ENCODE results near the gene E2F1.

The E2F1 gene

GRCh38 chr20:33646191-33646590, 40.0 kb downstream of the E2F1 start:
- no peaks in the 10 kb centered on the region for H3K27me3 ChIP-seq (ENCODE audit: insufficient read depth, poor library complexity, severe bottlenecking)
- no peak overlapping the region for H3K4me3 ChIP-seq (replicated peaks; ENCODE audit: insufficient read depth, low read length)
- no peak for TF ChIP-seq SPI1 (IDR thresholded peaks at IDR 0.05; ENCODE audit: borderline replicate concordance, low read depth)
- TF ChIP-seq, protein P1, sequence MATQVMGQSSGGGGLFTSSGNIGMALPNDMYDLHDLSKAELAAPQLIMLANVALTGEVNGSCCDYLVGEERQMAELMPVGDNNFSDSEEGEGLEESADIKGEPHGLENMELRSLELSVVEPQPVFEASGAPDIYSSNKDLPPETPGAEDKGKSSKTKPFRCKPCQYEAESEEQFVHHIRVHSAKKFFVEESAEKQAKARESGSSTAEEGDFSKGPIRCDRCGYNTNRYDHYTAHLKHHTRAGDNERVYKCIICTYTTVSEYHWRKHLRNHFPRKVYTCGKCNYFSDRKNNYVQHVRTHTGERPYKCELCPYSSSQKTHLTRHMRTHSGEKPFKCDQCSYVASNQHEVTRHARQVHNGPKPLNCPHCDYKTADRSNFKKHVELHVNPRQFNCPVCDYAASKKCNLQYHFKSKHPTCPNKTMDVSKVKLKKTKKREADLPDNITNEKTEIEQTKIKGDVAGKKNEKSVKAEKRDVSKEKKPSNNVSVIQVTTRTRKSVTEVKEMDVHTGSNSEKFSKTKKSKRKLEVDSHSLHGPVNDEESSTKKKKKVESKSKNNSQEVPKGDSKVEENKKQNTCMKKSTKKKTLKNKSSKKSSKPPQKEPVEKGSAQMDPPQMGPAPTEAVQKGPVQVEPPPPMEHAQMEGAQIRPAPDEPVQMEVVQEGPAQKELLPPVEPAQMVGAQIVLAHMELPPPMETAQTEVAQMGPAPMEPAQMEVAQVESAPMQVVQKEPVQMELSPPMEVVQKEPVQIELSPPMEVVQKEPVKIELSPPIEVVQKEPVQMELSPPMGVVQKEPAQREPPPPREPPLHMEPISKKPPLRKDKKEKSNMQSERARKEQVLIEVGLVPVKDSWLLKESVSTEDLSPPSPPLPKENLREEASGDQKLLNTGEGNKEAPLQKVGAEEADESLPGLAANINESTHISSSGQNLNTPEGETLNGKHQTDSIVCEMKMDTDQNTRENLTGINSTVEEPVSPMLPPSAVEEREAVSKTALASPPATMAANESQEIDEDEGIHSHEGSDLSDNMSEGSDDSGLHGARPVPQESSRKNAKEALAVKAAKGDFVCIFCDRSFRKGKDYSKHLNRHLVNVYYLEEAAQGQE (IDR thresholded peaks at IDR 0.05; ENCODE audit: insufficient replicate concordance, low read depth): no peak
- no peak overlapping the region for H3K27ac ChIP-seq (replicated peaks)
- no peak for DNase-seq (ENCODE audit: low read depth in 1 of 2, low spot score in 1 of 2)

- no peaks in the 10 kb centered on the region for H3K27me3 ChIP-seq (ENCODE audit: insufficient read depth, poor library complexity, severe bottlenecking)
- no peak for TF ChIP-seq CTCF (IDR thresholded peaks at IDR 0.05; ENCODE audit: insufficient read depth, low read length)
- DNase-seq (ENCODE audit: low read depth in 1 of 2, low spot score in 1 of 2): no peak
- H3K27ac ChIP-seq (replicated peaks): no peak overlapping the region
- H3K4me3 ChIP-seq (replicated peaks; ENCODE audit: insufficient read depth, low read length): no peak overlapping the region
Observed at GRCh38 chr20:33645396-33645795, 40.8 kb downstream of the E2F1 start.

- Histone ChIP-seq H3K27ac (replicated peaks) (no peak overlapping the region), H3K4me3 (replicated peaks; ENCODE audit: insufficient read depth, low read length) (no peak overlapping the region), H3K27me3 (ENCODE audit: insufficient read depth, poor library complexity, severe bottlenecking) (no peaks in the 10 kb centered on the region)
- TF ChIP-seq SPI1 (IDR thresholded peaks at IDR 0.05; ENCODE audit: borderline replicate concordance, low read depth) (no peak), CTCF (IDR thresholded peaks at IDR 0.05; ENCODE audit: insufficient read depth, low read length) (no peak), POLR2AphosphoS5 (IDR thresholded peaks at IDR 0.05; ENCODE audit: low read depth) (no peak), GABPA (IDR thresholded peaks at IDR 0.05; ENCODE audit: low read depth) (no peak)
- TF ChIP-seq, protein P1 (IDR thresholded peaks at IDR 0.05; ENCODE audit: insufficient replicate concordance, low read depth): no peak
- DNase-seq (ENCODE audit: low read depth in 1 of 2, low spot score in 1 of 2): no peak
Observed at GRCh38 chr20:33645072-33645358, 41.2 kb downstream of the E2F1 start.

GRCh38 chr20:33644313-33645071, 41.7 kb downstream of the E2F1 start:
- no peak overlapping the region for H3K27ac ChIP-seq (replicated peaks)
- no peak overlapping the region for H3K4me3 ChIP-seq (replicated peaks; ENCODE audit: insufficient read depth, low read length)
- no peak for DNase-seq (ENCODE audit: low read depth in 1 of 2, low spot score in 1 of 2)

DNA sequence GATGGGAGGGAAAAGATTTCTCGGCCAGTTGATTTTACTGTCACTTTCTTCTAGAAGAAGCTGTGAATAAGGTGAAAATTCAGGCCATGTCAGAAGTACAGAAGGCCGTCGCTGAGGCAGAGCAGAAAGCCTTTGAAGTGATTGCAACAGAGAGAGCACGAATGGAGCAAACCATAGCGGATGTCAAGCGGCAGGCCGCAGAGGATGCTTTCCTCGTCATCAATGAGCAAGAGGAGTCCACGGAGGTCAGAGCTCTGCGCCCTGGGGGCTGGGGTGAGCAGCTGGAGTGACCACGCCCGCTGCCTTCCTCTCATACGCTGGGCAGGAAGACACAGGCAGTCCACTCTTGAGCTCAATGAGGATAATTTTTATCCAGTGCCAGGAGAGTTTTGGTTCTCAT, 45.9 kb downstream of the E2F1 start:
- Histone ChIP-seq H3K27me3 (ENCODE audit: insufficient read depth, poor library complexity, severe bottlenecking) (no peaks in the 10 kb centered on the region), H3K27ac (replicated peaks) (no peak overlapping the region), H3K4me3 (replicated peaks; ENCODE audit: insufficient read depth, low read length) (no peak overlapping the region)
- no peak for DNase-seq (ENCODE audit: low read depth in 1 of 2, low spot score in 1 of 2)
- TF ChIP-seq POLR2AphosphoS5 (IDR thresholded peaks at IDR 0.05; ENCODE audit: low read depth) (no peak), GABPA (IDR thresholded peaks at IDR 0.05; ENCODE audit: low read depth) (no peak), CTCF (IDR thresholded peaks at IDR 0.05; ENCODE audit: insufficient read depth, low read length) (no peak), SPI1 (IDR thresholded peaks at IDR 0.05; ENCODE audit: borderline replicate concordance, low read depth) (no peak)
- TF ChIP-seq, protein P1 (IDR thresholded peaks at IDR 0.05; ENCODE audit: insufficient replicate concordance, low read depth): no peak

More at GRCh38 chr20:33644313-33645071, 41.7 kb downstream of the E2F1 start:
- no peaks in the 10 kb centered on the region for H3K27me3 ChIP-seq (ENCODE audit: insufficient read depth, poor library complexity, severe bottlenecking)
- TF ChIP-seq POLR2AphosphoS5 (IDR thresholded peaks at IDR 0.05; ENCODE audit: low read depth) (no peak), SPI1 (IDR thresholded peaks at IDR 0.05; ENCODE audit: borderline replicate concordance, low read depth) (no peak)

All from HL-60 (cell line).